T-helper 1 cell (primary cell): Measurements from ENCODE around the gene TUBB4B.
"Not testable (repeated sequence)": the region's sequence is repeated elsewhere in the genome, so short reads cannot be mapped to it uniquely, and the experiment has no call there.

Experiments used
- DNase-seq, 5 donors: peaks; one replicate each; pipeline ENCODE4 v3.0.0-alpha.2; 2012 to 2020

The TUBB4B gene

DNA sequence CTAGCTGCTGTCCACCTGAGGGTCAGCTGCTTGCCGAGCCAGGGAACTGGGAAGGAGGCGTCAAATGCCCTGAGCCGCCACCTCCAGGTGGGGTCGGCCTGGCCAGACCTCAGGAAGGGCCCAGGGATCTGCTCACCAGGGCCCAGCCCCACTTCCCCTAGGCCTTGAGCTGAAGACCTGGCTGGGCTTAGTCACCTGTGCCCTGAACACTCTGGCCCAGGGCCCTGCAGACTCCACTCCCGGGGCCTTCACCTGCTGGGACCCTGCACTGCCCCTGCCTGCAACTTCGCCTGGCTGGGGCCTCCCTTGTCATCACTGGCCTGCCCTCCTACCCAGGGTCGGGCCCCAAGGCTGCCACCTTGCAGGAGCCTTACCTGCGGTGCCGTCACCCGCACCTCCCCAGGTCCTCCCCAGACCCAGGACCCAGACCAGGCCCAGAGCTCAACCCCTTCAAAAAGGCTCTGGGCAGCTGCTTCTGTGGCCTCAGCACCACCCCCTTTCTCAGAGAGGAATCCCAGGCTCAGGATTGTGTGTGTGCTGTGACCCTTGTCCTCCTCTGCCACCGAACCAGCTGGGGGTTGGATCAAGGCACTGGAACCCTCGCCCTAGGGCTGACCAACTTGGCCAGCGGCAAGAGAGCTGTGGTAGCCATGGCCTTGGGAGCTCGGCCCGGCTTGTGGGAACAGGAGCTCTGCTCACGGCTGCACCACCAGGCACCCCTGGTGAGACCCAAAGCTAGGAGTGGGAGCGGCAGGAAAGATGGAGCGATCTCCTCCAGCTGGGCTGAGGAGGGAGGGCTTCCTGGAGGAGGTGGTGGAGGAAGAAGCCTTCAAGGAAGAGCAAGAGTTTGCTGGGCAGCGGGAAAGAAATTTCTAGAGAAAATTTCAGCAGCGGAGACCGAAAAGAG lies 12.9 kb downstream of the TUBB4B start:
- no peak for DNase-seq

DNA sequence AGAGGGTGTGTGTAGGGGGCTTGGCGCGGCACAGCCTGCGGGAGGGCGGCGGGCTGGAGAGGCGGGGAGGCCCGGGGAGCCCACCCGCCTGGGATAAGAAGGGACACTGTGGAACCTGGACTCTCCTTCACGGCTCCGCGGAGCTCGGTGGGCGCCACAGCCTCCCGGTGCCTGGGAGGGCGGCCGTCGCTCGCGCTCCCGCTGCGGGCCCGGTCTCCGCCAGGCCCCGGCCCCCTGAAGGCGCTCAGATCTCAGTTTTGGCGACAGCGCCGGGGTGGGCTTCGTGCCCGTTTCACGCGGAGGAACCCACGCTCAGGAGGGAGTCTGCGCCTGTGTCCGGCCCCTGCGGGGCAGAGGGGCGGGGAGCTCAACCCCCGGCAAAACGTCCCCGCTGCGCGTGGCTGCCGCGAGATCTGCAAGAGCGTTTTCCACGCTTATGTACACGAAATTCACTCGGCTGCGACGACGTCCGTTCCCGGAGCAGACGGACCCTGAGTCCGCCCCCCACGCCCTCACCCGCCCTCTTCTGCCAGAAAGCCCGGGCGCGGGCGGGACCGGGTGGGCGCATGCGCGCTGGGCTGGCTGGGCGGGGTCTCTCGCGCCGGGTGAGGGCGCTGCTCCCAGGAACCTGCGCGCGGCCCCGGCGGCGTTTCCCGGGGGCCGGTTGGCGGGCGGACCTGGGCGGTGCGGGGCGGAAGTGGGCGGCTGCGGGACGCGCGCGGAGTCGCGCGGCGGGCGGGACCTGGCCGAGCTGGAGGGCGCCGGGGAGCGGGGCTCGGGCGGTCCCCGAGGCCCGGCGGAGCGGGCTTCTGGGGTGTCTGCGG lies 13.7 kb downstream of the TUBB4B start, which contains the start of gene NELFB:
Gene NELFB (plus strand): TSS at position 704 of the 824 bp plus-strand sequence.
- DNase-seq: peak; percentile 90 to 97 (median 93)

DNA sequence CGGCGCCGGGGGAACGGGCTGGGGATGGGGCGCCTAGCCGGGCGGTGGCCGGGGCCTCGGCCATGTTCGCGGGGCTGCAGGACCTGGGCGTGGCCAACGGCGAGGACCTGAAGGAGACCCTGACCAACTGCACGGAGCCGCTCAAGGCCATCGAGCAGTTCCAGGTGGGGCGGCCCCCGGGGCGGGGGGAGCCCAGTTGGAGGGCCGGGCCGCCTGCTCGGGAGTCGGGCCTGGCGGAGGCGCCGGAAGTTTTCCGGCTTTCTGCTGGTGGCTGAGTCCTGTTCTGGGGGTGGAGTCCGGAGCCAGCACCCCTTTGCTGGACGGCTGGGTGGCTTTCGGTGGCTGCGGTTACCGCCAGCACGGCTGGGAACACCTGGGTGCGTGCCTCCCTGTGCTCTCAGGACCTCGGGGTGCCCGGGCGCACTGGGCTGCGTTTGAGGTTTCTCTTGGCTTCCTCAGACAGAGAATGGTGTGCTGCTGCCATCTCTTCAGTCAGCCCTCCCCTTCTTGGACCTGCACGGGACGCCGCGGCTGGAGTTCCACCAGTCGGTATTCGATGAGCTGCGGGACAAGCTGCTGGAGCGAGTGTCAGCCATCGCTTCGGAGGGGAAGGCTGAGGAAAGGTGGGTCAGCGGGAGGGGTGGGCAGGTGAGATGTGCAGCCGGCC lies 14.5 kb downstream of the TUBB4B start:
- peak in 1 of 5 donors; percentile 33 for DNase-seq

DNA sequence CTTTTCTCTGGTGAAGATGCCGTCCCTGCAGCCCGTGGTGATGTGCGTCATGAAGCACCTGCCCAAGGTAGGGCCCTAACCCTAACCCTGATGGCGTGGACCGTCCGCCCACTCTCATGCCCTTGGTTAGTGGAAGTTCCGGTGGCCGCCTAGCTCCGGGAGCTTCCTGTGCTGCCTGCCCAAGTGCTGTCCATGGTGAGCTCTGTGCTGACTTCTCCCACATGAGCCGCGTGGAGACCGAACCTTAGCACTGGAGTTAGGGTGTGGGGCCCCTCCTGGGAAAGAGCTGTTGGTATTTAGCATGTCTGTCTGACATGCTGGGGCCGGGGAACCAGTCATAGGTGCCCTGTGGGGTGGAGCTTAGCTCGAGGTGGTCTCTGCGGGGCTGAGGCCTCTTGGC lies 15.3 kb downstream of the TUBB4B start:
- no peak for DNase-seq

- no peak for DNase-seq
These were observed 15.8 kb downstream of the TUBB4B start for GRCh38 chr9:137256856-137257255.

DNA sequence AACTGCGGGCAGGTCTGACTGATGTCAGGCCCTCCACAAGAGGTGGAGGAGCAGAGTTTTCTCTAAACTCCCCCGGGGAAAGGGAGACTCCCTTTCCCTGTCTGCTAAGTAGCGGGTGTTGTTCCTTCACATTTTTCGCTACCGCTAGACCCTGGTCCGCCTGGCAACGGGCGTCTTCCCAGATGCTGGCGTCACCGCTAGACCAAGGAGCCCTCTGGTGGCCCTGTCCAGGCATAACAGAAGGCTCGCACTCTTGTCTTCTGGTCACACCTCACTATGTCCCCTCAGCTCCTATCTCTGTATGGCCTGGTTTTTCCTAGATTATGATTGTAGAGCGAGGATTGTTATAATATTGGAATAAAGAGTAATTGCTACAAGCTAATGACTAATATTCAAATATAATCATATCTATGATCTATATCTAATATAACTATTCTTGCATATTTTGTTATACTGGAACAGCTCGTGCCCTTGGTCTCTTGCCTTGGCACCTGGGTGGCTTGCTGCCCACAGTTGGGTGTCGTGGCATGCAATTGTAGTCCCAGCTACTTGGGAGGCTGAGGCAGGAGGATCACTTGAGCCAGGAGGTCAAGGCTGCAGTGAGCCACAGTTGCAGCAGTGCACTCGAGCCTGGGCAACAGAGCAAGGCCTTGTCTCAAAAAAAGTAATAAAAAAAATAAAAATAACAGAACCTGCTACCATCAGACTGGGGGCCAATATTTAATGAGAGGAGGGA lies 21.3 kb downstream of the TUBB4B start:
- DNase-seq: not testable (repeated sequence)

DNA sequence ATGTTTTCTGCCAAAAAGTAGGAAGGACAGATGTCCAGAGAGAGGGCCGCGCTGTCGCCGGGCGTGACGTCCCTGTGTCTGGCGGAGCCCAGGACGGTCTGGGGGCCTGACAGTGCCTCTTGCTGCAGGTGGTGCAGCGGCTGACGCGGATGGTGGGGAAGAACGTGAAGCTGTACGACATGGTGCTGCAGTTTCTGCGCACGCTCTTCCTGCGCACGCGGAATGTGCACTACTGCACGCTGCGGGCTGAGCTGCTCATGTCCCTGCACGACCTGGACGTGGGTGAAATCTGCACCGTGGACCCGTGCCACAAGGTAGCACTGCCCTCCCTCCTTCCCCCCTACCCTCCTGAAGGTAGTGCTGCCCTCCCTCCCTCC lies 21.8 kb downstream of the TUBB4B start:
- DNase-seq: no peak

DNA sequence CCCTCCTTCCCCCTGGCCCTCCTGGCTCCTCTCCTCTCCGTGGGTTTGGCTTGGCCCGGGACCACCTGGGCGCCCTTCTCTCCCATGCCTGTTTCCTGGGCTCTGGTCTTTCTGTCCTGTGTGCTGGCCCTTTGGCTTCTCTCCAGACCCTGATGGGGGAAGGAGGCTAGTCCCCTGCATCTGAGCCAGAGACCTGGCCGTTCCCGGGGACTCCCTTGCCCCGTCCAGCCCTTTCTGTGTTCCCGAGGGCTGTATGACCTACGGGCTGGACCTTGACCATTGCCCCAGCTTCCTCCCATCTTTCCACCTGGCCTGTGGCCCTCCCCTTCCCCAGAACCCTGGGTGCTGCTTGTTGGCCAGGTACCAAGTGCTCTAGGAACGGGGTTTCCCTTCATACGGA lies 22.4 kb downstream of the TUBB4B start:
- no peak for DNase-seq

DNA sequence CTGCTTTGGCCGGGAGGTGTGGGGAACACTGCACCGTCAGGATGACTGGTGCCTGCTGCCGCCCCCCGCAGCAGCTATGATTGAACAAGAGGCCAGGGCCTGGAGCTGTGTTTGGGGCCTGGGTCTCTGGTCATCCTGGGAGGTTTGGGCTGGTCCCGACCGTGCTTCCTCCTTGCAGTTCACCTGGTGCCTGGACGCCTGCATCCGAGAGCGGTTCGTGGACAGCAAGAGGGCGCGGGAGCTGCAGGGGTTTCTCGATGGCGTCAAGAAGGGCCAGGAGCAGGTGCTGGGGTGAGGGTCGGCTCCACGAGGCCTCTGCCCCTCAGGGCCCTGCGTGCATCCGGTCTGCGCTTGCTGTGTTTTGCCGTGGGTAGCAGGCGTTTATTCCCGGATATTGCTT lies 23.0 kb downstream of the TUBB4B start:
- DNase-seq: no peak

- DNase-seq: no peak
These were observed 24.5 kb downstream of the TUBB4B start for GRCh38 chr9:137265496-137266161.

DNA sequence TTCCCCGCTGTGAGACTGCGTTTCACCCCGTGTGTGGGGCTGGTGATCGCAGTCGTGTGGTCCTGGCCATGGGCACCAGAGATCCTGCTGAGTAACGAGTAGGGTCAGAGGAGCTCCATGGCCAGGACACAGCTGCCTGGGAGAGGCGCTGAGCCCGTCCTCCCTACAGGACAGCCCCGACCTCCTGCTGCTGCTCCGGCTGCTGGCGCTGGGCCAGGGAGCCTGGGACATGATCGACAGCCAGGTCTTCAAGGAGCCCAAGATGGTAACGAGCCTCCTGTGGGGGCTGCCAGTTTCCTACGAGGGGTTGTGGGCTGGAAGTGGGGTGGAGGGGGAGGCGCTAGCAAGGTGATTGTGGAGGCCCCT lies 25.1 kb downstream of the TUBB4B start:
- no peak for DNase-seq

DNA sequence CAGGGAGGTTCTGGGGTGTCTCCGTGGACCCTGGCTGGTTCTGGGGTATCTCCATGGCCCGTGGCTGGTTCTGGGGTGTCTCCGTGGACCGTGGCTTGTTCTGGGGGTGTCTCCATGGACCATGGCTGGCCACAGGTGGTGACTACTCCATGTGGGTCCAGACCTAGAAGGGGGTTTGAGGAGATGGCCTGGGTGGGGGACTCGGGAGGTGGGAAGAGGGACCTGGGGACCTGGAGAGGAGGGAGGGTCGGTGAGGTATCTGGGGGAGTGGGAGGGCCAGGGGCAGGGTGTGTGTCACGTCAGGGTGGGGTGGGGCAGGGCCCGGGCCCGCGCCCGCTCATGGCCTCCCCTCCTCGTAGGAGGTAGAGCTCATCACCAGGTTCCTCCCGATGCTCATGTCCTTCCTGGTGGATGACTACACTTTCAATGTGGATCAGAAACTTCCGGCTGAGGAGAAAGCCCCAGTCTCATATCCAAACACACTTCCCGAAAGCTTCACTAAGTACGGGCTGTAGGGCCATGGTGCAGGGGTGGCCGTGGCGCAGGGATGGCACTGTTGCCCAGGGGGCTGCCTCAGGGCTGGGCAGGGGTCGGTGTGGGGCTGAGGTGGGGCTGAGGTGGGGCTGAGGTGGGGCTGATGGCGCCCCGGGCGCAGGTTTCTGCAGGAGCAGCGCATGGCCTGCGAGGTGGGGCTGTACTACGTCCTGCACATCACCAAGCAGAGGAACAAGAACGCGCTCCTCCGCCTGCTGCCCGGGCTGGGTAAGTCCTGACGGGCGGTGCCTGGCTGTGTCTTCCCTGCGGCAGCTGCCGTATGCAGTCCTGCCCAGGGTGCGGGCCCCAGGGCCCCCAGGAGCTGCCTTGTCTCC lies 25.7 kb downstream of the TUBB4B start:
- DNase-seq: no peak

DNA sequence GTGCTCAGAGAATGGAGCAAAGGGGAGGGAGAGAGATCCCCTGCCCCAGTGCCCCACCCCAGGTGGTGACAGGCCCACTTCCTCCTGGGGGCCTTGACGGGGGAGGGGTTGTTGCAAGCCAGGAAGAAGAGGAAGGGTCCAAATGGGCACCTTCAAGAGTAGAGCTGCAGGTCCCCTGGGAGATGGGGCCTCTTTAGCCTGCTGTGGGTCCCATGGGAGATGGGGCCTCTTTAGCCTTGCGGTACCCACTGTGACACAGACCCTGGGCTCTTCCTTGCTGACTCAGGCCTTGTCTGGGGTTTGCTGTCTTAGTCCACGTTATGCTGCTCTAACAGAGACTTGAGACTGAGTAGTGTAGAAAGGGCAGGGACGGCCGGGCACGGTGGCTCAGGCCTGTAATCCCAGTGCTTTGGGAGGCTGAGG lies 26.9 kb downstream of the TUBB4B start:
- DNase-seq: no peak

GRCh38 chr9:137268538-137269201 lies 27.6 kb downstream of the TUBB4B start:
- no peak for DNase-seq

GRCh38 chr9:137269231-137269772 lies 28.2 kb downstream of the TUBB4B start:
- DNase-seq: no peak

DNA sequence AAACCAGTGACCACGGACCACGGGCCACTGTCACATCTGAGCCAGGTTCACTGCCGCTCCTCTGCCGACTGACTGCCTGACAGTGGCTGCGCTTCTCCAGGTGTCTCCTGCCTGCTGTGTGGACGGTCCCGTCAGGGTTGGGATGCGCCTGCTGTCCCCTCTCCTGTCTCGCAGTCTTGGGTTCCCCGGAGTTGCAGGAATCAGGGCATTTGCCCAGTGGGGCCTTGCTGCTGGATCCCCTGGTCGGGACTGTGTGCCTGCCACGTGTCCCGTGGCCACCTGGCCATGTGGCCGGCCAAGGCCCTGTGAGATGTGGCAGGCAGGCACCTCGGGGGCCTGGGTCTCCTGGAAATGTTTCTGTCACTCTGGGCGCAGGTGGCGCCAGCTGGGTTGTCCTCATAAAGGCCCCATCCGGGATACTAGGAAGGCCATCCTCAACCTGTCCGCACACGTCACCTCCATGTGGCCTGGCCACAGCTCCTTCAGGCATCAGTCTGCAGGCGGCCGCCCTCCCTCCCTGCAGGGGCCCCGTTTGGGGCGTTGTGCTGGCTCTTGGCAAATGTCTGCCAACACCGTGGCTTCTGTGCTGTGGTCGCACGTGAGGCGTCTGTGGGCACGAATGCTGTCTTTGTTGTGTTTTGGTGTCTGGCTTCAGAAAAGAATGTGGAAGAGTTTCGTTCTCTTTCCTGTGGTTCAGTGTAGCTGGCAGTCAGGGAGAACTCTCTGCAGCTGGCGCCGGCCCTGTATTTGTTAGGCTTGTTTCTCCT lies 30.0 kb downstream of the TUBB4B start:
- DNase-seq: no peak

GRCh38 chr9:137271696-137272076 lies 30.6 kb downstream of the TUBB4B start:
- DNase-seq: no peak

- no peak for DNase-seq
These were observed 31.4 kb downstream of the TUBB4B start for GRCh38 chr9:137272241-137273094.
